Ectodermal cell (in vitro differentiated cells): ENCODE data around the gene BMPR1A.

Experiments
- H3K27ac ChIP-seq: 2 replicates; pipeline ENCODE4 v1.7.0; 2013; ENCODE audit warnings: mild to moderate bottlenecking, low read depth, low read length; ENCODE audit not compliant: insufficient read depth, poor library complexity, severe bottlenecking
- H3K27me3 ChIP-seq: 2 replicates; pipeline ENCODE4 v1.7.0; 2013; ENCODE audit warnings: mild to moderate bottlenecking, low read length; ENCODE audit not compliant: insufficient read depth, control insufficient read depth, poor library complexity, severe bottlenecking
- H3K36me3 ChIP-seq: one replicate; pipeline ENCODE4 v1.7.0; 2013; ENCODE audit warnings: low read length; ENCODE audit not compliant: control insufficient read depth, insufficient read depth
- H3K4me1 ChIP-seq: one replicate; pipeline ENCODE4 v1.7.0; 2013; ENCODE audit warnings: low read length; ENCODE audit not compliant: control insufficient read depth, insufficient read depth
- H3K4me3 ChIP-seq: 2 replicates; pipeline ENCODE4 v1.7.0; 2013; ENCODE audit warnings: low read depth, low read length, control low read depth; ENCODE audit not compliant: insufficient read depth
- H3K9me3 ChIP-seq: 2 replicates; pipeline ENCODE4 v1.7.0; 2013; ENCODE audit warnings: mild to moderate bottlenecking, low read length, moderate library complexity; ENCODE audit not compliant: control insufficient read depth
- WGBS, 2 experiments: methylation state at CpG; one replicate each; pipeline ENCODE4 v1.1.7; 2013; ENCODE audit warnings: missing lambda C conversion rate in 2 of 2; 5-methylcytosine and 5-hydroxymethylcytosine counted together

BMPR1A gene

DNA sequence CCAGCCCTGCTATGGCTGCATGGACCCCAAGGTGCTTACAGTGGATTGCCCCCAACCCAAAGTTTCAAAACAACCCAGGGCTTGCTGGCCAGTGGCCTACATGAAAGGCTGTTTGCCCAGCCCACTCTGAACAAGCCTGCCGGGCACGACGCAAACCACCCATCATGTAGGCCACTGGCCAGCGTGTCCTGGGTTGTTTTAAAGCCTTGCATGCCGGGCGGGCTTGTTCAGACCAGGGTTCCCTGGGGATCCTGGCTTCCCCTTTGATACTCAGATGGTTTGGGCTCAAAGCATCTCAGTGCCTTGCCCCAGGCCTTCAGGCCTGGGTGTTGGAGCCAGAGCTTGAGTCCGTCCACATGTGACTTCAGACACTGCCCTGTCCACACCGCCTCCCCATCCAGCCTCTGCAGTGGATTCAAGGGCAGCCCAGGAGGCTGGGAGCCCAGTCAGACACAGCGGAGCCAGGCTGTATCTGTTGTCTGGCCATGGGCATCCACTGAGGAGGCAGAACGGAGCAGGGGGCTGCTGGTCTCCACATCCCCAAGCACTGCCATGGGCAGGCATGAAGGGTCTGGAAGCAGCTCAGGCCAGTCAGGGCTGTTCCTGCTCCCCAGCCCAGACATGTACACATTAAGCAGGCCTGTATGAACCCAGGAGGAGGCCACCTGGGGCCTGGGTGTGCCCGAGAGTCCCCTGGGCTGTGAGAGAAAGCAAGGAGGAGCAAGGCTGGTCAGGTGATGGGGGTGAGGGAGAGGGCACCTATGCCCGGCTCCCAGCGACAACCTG lies 207.8 kb downstream of the BMPR1A start:
- Histone ChIP-seq H3K4me3 (no peak overlapping the region), H3K4me1 (peaks cover 21% of the 10 kb centered on the region), H3K36me3 (no peaks in the 10 kb centered on the region), H3K27me3 (no peaks in the 10 kb centered on the region), H3K27ac (no peak overlapping the region), H3K9me3 (no peaks in the 10 kb centered on the region)
- WGBS, 2 experiments, result 93 to 94% methylated on average over 13 of the region's 13 CpGs

DNA sequence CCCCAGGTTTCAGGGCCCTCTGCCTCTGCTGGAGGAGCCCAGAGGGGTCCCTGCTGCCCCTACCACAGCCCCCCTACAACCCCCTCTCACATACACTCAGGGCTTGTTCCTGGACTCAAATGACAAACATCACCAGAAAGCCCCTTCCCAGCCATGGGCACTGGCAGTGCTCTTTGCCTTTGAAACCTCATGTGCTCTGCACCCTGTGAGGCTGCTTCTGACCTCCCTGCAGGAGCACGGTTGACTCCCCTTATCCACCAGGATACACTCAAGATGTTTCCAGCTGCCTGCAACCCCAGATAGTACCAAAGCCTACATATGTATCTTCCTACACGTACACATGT lies 208.4 kb downstream of the BMPR1A start:
- no peaks in the 10 kb centered on the region for H3K36me3 ChIP-seq
- H3K27ac ChIP-seq, result no peak overlapping the region
- H3K4me1 ChIP-seq, result peaks cover 21% of the 10 kb centered on the region
- no peaks in the 10 kb centered on the region for H3K9me3 ChIP-seq
- WGBS, 2 experiments, result 87 to 98% methylated on average over 1 to 2 of the region's 2 CpGs
- H3K27me3 ChIP-seq, result no peaks in the 10 kb centered on the region
- no peak overlapping the region for H3K4me3 ChIP-seq

- no peaks in the 10 kb centered on the region for H3K36me3 ChIP-seq
- H3K27me3 ChIP-seq, result peaks cover 4% of the 10 kb centered on the region
- no peaks in the 10 kb centered on the region for H3K9me3 ChIP-seq
- H3K27ac ChIP-seq, result no peak overlapping the region
- no peak overlapping the region for H3K4me3 ChIP-seq
- 73 to 75% methylated on average over 11 of the region's 11 CpGs for WGBS, 2 experiments
- H3K4me1 ChIP-seq, result peaks cover 26% of the 10 kb centered on the region
Measured at GRCh38 chr10:86965986-86966654, 209.7 kb downstream of the BMPR1A start.

DNA sequence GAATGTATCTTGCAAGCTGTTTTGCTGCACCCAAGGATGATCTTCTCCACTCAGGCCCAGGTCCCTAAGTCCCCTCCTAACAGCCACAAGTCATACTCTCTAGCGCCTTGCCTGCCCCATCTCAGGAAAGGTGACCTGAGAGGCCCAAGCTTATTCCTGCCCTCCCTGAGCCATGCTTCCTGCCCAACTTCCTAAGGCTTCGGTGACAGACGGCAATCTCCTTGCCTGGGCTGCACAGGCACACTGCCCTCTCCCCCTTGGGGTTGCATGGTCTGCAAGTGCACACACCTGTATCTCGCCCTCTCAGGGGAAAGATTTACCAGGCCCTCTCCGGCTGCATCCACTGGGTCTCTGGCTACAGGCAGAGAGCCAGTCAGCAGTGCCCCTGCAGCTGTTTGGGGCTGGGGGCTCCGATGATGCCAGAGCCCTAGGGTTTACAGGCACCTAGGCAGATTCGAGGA lies 211.1 kb downstream of the BMPR1A start:
- no peaks in the 10 kb centered on the region for H3K9me3 ChIP-seq
- H3K4me1 ChIP-seq, result peaks cover 26% of the 10 kb centered on the region
- H3K27me3 ChIP-seq, result peaks cover 18% of the 10 kb centered on the region
- H3K4me3 ChIP-seq, result no peak overlapping the region
- WGBS, 2 experiments, result 94% methylated on average over 7 of the region's 7 CpGs
- H3K36me3 ChIP-seq, result no peaks in the 10 kb centered on the region
- no peak overlapping the region for H3K27ac ChIP-seq

GRCh38 chr10:86968271-86968993 lies 212.0 kb downstream of the BMPR1A start, which contains the start of gene ADIRF:
Gene ADIRF (plus strand): TSS chr10:86968482. CDS start chr10:86968545, 63 bp downstream.
- no peak within 1 kb of the TSS for H3K27ac ChIP-seq
- peaks cover 21% of the 10 kb centered on the region for H3K27me3 ChIP-seq
- 95% methylated on average over 59 of the region's 59 CpGs for WGBS, 2 experiments
- H3K4me3 ChIP-seq, result no peak within 1 kb of the TSS
- H3K9me3 ChIP-seq, result no peaks in the 10 kb centered on the region
- peaks cover 26% of the 10 kb centered on the region for H3K4me1 ChIP-seq
- H3K36me3 ChIP-seq, result no peaks in the 10 kb centered on the region

DNA sequence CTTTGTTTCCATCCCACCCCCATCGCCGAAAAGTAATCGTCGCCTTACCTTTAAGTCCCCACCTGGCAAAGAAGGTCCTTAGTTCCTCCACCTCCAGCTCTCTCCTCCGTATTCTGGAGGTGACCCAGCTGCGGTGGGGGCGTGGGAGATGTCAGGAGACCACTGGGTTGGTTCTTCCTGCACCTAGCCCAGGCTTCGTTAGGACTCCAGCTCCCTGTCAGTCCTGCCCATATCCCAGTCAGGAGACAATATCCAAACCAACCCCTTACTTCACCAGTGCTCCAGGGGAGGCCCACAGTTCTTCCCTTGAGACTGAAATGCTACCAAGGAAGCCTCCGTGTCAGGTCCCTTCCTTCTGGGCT lies 212.6 kb downstream of the BMPR1A start:
- H3K9me3 ChIP-seq, result no peaks in the 10 kb centered on the region
- WGBS, 2 experiments, result 93 to 96% methylated on average over 9 of the region's 9 CpGs
- peaks cover 21% of the 10 kb centered on the region for H3K27me3 ChIP-seq
- no peak overlapping the region for H3K4me3 ChIP-seq
- H3K36me3 ChIP-seq, result no peaks in the 10 kb centered on the region
- peaks cover 26% of the 10 kb centered on the region for H3K4me1 ChIP-seq
- H3K27ac ChIP-seq, result no peak overlapping the region

GRCh38 chr10:86969421-86970041 lies 213.1 kb downstream of the BMPR1A start:
- no peaks in the 10 kb centered on the region for H3K36me3 ChIP-seq
- H3K4me3 ChIP-seq, result no peak overlapping the region
- H3K27me3 ChIP-seq, result peaks cover 21% of the 10 kb centered on the region
- H3K9me3 ChIP-seq, result no peaks in the 10 kb centered on the region
- H3K4me1 ChIP-seq, result peaks cover 26% of the 10 kb centered on the region
- H3K27ac ChIP-seq, result no peak overlapping the region
- 82 to 83% methylated on average over 8 of the region's 8 CpGs for WGBS, 2 experiments

- Histone ChIP-seq H3K27ac (peak overlapping the region; percentile 33), H3K36me3 (no peaks in the 10 kb centered on the region)
- WGBS, 2 experiments, result 16 to 17% methylated on average over 30 of the region's 30 CpGs
Measured at GRCh38 chr10:86970162-86970981, 214.0 kb downstream of the BMPR1A start.

GRCh38 chr10:86970982-86971231 lies 214.5 kb downstream of the BMPR1A start:
- Histone ChIP-seq H3K4me3 (peak overlapping the region; percentile 55), H3K27me3 (peaks cover 21% of the 10 kb centered on the region), H3K36me3 (no peaks in the 10 kb centered on the region), H3K4me1 (peaks cover 26% of the 10 kb centered on the region), H3K27ac (no peak overlapping the region), H3K9me3 (no peaks in the 10 kb centered on the region)
- WGBS, 2 experiments, result 0 to 1% methylated on average over 20 of the region's 20 CpGs

More at GRCh38 chr10:86970162-86970981, 214.0 kb downstream of the BMPR1A start:
- H3K4me3 ChIP-seq, result peak overlapping the region; percentile 55
- peaks cover 26% of the 10 kb centered on the region for H3K4me1 ChIP-seq
- H3K9me3 ChIP-seq, result no peaks in the 10 kb centered on the region
- H3K27me3 ChIP-seq, result peaks cover 21% of the 10 kb centered on the region
